SU-DHL-6 (cell line): ENCODE results near the gene EN2.

ENCODE experiments used
- EZH2phosphoT487 ChIP-seq: fragments of 200-600 bp; sonication (generic), shearing (Covaris generic); conservative IDR thresholded peaks from 2 replicates; pipeline ENCODE4 v1.6.1; 2018; ENCODE audit warnings: mild to moderate bottlenecking, antibody characterized with exemption, low read length, moderate library complexity, mixed read lengths
- TF ChIP-seq, protein P1 (sequence below): fragments of 200-600 bp; sonication (generic); IDR thresholded peaks from one replicate; pipeline ENCODE4 v1.5.1; 2017; ENCODE audit warnings: antibody characterized with exemption, mild to moderate bottlenecking, low read length, moderate library complexity; ENCODE audit not compliant: insufficient read depth, poor library complexity, severe bottlenecking

DNA sequence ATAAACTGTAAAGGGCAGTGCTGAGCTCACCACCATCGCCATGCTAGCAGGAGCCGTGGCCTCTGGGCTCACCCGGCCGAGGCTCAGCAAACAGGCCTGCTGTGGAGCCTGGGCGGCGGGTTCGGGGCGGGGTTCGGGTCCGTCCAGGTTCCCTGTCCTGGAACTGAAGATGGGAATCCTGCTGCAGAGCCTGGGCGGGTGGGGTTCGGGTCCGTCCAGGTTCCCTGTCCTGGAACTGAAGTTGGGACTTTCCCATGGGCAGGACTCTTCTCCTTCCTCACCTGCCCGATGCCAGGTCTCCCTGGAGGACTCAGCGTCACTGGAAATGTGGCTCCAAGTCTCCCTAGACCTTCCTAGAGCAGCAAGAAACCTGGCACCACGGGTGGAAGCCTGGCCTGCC, 36.6 kb downstream of the EN2 start:
- TF ChIP-seq, protein P1, sequence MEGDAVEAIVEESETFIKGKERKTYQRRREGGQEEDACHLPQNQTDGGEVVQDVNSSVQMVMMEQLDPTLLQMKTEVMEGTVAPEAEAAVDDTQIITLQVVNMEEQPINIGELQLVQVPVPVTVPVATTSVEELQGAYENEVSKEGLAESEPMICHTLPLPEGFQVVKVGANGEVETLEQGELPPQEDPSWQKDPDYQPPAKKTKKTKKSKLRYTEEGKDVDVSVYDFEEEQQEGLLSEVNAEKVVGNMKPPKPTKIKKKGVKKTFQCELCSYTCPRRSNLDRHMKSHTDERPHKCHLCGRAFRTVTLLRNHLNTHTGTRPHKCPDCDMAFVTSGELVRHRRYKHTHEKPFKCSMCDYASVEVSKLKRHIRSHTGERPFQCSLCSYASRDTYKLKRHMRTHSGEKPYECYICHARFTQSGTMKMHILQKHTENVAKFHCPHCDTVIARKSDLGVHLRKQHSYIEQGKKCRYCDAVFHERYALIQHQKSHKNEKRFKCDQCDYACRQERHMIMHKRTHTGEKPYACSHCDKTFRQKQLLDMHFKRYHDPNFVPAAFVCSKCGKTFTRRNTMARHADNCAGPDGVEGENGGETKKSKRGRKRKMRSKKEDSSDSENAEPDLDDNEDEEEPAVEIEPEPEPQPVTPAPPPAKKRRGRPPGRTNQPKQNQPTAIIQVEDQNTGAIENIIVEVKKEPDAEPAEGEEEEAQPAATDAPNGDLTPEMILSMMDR = no peak
- TF ChIP-seq EZH2phosphoT487 = no peak
